ENCODE measurements around the gene SDK1. TPM values are rescaled to one million over a fixed set of nuclear protein-coding genes. Genes with fewer than 3 reads are reported as not detected.

SDK1 gene
- total RNA-seq, 1 experiment from 2014 or later: 20.0 TPM

DNA sequence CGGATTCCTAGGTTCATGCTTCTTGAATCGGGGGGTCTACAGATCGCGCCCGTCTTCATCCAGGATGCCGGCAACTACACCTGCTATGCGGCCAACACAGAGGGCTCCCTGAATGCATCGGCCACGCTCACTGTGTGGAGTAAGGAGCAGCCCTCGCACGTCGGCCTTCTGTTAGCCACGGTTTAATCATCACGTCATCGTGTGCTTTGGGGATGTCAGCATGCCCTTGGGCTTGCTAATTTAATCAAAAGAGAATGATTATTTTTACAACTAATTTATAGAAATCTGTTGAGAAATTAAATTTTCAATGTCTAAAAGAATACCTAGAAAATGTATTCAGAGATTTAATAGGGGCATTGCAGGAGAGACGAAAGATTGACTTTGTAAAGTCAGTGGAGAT, 668.2 kb downstream of the SDK1 start:
- CTCF ChIA-PET: no interaction called here
- no peaks in the 10 kb centered on the region for H3K9me3 Mint-ChIP-seq (ENCODE audit: low read depth, unreplicated experiment)
- no peaks in the 10 kb centered on the region for H3K27me3 Mint-ChIP-seq (ENCODE audit: unreplicated experiment)
- no peak overlapping the region for H3K4me3 Mint-ChIP-seq (ENCODE audit: low read depth, unreplicated experiment)
- no TSS peak for BruUV-seq (replicated peaks)
- intact Hi-C loops (cut with micrococcal nuclease; ENCODE audit: unreplicated experiment): no loop called here
- H3K27ac Mint-ChIP-seq (ENCODE audit: unreplicated experiment): no peak overlapping the region
- DNase-seq: no peak
- no peaks in the 10 kb centered on the region for H3K4me1 Mint-ChIP-seq (ENCODE audit: low read depth, unreplicated experiment)
- H3K36me3 Mint-ChIP-seq (ENCODE audit: insufficient read depth, unreplicated experiment): peaks cover 11% of the 10 kb centered on the region
- TF ChIP-seq, protein P1, sequence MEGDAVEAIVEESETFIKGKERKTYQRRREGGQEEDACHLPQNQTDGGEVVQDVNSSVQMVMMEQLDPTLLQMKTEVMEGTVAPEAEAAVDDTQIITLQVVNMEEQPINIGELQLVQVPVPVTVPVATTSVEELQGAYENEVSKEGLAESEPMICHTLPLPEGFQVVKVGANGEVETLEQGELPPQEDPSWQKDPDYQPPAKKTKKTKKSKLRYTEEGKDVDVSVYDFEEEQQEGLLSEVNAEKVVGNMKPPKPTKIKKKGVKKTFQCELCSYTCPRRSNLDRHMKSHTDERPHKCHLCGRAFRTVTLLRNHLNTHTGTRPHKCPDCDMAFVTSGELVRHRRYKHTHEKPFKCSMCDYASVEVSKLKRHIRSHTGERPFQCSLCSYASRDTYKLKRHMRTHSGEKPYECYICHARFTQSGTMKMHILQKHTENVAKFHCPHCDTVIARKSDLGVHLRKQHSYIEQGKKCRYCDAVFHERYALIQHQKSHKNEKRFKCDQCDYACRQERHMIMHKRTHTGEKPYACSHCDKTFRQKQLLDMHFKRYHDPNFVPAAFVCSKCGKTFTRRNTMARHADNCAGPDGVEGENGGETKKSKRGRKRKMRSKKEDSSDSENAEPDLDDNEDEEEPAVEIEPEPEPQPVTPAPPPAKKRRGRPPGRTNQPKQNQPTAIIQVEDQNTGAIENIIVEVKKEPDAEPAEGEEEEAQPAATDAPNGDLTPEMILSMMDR (IDR thresholded peaks at IDR 0.05; ENCODE audit: unreplicated experiment): no peak

DNA sequence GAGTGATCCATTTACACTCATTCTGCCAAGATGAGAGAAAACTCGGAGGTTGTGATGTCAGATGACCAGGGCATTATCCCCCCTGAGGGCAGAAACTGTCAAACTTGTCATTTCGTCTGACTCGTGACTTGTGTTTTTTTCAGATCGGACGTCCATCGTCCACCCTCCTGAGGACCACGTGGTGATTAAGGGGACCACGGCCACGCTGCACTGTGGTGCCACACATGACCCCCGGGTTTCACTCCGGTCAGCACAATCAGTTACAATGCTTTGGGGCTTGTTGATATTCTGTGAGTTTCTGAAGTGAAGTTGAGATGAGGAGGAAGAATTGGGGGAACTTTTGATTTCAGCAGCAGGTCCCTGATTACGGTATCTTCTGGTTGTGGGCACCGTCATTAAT, 670.3 kb downstream of the SDK1 start:
- CTCF ChIA-PET: interaction anchor here (0.6 kb wide), 1 partner anchor 126 kb away, joined by 3 read pairs; no protein-coding TSS in a partner anchor
- Mint-ChIP-seq H3K27me3 (ENCODE audit: unreplicated experiment) (no peaks in the 10 kb centered on the region), H3K4me1 (ENCODE audit: low read depth, unreplicated experiment) (no peaks in the 10 kb centered on the region), H3K4me3 (ENCODE audit: low read depth, unreplicated experiment) (no peak overlapping the region), H3K36me3 (ENCODE audit: insufficient read depth, unreplicated experiment) (peaks cover 11% of the 10 kb centered on the region), H3K27ac (ENCODE audit: unreplicated experiment) (no peak overlapping the region), H3K9me3 (ENCODE audit: low read depth, unreplicated experiment) (no peaks in the 10 kb centered on the region)
- intact Hi-C loops (cut with micrococcal nuclease; ENCODE audit: unreplicated experiment): no loop called here
- TF ChIP-seq, protein P1 (IDR thresholded peaks at IDR 0.05; ENCODE audit: unreplicated experiment): no peak
- no TSS peak for BruUV-seq (replicated peaks)
- DNase-seq: no peak

DNA sequence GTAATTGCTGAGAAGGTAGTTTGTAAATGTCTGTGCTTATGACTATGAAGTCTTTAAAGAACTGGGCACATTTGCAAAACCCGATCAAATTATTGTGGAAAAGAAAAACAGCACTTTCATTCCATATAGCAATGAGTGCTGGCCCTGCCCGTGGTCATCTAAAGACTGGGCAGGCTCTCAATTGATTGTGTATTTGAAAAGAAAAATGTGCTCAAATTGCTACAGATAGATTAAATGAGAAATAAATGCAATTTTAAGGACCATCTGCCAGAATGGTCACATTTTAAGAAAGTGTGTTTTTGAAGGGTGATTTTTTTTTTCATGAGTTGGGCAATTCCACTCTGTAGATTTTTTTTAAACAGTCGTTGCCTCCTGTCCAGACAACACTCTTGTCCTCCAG, 672.2 kb downstream of the SDK1 start:
- H3K4me3 Mint-ChIP-seq (ENCODE audit: low read depth, unreplicated experiment): no peak overlapping the region
- peaks cover 11% of the 10 kb centered on the region for H3K36me3 Mint-ChIP-seq (ENCODE audit: insufficient read depth, unreplicated experiment)
- DNase-seq: no peak
- H3K4me1 Mint-ChIP-seq (ENCODE audit: low read depth, unreplicated experiment): no peaks in the 10 kb centered on the region
- H3K27ac Mint-ChIP-seq (ENCODE audit: unreplicated experiment): no peak overlapping the region
- H3K27me3 Mint-ChIP-seq (ENCODE audit: unreplicated experiment): no peaks in the 10 kb centered on the region
- intact Hi-C loops (cut with micrococcal nuclease; ENCODE audit: unreplicated experiment): no loop called here
- TF ChIP-seq, protein P1 (IDR thresholded peaks at IDR 0.05; ENCODE audit: unreplicated experiment): no peak
- CTCF ChIA-PET: no interaction called here
- BruUV-seq (replicated peaks): no TSS peak
- H3K9me3 Mint-ChIP-seq (ENCODE audit: low read depth, unreplicated experiment): no peaks in the 10 kb centered on the region

DNA sequence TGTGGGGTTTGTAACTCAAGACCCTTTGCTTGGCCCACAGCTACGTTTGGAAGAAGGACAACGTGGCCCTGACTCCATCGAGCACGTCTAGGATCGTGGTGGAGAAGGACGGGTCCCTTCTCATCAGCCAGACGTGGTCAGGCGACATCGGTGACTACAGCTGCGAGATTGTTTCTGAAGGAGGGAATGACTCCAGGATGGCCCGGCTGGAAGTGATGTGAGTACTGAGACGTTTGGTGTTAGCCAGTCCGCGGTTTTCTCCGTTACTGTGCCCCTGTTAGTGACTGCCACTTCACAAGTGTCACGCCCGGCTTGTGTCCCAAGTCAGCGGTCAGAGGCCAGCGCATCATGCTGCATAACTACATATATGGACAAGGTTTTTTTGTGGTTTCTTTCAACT, 673.3 kb downstream of the SDK1 start:
- Mint-ChIP-seq H3K9me3 (ENCODE audit: low read depth, unreplicated experiment) (no peaks in the 10 kb centered on the region), H3K4me1 (ENCODE audit: low read depth, unreplicated experiment) (no peaks in the 10 kb centered on the region), H3K4me3 (ENCODE audit: low read depth, unreplicated experiment) (no peak overlapping the region), H3K27me3 (ENCODE audit: unreplicated experiment) (no peaks in the 10 kb centered on the region), H3K27ac (ENCODE audit: unreplicated experiment) (no peak overlapping the region), H3K36me3 (ENCODE audit: insufficient read depth, unreplicated experiment) (peaks cover 7% of the 10 kb centered on the region)
- BruUV-seq (replicated peaks): no TSS peak
- no peak for DNase-seq
- CTCF ChIA-PET: no interaction called here
- intact Hi-C loops (cut with micrococcal nuclease; ENCODE audit: unreplicated experiment): no loop called here
- TF ChIP-seq, protein P1 (IDR thresholded peaks at IDR 0.05; ENCODE audit: unreplicated experiment): no peak
